HG03196 (cell line): Measurements from ENCODE around the gene KLHL11.
A peak's percentile ranks its signal among the peaks of the same experiment; 100 is the strongest.

ENCODE experiments used
- ATAC-seq: cut with Tn5 transposase; IDR thresholded peaks from one replicate; pipeline ENCODE4 v1.9.1; 2021; ENCODE audit not compliant: unreplicated experiment

KLHL11 gene, protein sequence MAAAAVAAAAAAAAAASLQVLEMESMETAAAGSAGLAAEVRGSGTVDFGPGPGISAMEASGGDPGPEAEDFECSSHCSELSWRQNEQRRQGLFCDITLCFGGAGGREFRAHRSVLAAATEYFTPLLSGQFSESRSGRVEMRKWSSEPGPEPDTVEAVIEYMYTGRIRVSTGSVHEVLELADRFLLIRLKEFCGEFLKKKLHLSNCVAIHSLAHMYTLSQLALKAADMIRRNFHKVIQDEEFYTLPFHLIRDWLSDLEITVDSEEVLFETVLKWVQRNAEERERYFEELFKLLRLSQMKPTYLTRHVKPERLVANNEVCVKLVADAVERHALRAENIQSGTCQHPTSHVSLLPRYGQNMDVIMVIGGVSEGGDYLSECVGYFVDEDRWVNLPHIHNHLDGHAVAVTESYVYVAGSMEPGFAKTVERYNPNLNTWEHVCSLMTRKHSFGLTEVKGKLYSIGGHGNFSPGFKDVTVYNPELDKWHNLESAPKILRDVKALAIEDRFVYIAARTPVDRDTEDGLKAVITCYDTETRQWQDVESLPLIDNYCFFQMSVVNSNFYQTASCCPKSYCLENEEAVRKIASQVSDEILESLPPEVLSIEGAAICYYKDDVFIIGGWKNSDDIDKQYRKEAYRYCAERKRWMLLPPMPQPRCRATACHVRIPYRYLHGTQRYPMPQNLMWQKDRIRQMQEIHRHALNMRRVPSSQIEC

GRCh38 chr17:41864836-41865595 is at the start of gene KLHL11:
Gene KLHL11, minus strand, starts transcription at chr17:41865423. Its CDS starts 53 bp downstream, at chr17:41865370.
- ATAC-seq = peak; percentile 84

GRCh38 chr17:41915020-41915419 is 49.8 kb upstream of the KLHL11 start:
- ATAC-seq = no peak

DNA sequence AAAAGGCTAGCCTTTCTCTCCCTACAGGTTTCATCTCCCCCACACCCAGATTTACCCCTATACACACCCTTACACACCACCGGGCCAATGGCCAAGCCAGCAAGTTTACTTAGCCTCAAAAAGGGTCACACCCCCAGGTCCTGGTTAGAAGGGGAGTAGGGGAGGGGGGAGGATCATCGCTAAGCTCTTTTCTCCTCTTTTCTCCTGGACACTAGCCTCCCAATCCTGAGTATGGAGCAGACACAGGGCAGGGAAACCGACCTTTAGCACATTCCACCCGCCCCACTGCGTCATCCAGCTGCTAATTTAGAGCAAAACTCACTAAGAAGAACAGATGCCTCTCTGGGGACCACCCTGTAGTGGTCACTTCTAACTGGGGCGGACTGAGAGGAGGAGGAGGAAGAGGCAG is 49.1 kb upstream of the KLHL11 start:
- no peak for ATAC-seq

GRCh38 chr17:41913798-41914197 is 48.6 kb upstream of the KLHL11 start:
- no peak for ATAC-seq

DNA sequence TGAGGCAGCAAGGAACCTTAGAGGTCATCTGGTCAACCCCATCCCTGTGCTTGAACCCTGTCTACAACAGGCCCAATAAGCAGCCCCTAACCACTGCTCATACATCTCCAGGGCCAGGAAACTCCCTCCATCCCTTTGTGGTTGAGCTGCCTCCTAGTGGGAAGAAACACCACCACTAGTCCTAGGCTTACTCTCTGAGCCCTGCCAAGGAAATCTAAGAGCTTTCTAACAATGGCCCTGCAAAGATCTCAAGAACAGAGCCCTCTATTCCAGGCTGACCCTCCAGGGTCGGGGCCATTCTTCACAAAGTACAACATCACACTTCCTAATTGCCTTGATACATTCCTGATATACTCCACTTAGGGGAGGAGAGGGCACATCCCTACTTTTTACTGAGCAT is 47.7 kb upstream of the KLHL11 start:
- no peak for ATAC-seq

DNA sequence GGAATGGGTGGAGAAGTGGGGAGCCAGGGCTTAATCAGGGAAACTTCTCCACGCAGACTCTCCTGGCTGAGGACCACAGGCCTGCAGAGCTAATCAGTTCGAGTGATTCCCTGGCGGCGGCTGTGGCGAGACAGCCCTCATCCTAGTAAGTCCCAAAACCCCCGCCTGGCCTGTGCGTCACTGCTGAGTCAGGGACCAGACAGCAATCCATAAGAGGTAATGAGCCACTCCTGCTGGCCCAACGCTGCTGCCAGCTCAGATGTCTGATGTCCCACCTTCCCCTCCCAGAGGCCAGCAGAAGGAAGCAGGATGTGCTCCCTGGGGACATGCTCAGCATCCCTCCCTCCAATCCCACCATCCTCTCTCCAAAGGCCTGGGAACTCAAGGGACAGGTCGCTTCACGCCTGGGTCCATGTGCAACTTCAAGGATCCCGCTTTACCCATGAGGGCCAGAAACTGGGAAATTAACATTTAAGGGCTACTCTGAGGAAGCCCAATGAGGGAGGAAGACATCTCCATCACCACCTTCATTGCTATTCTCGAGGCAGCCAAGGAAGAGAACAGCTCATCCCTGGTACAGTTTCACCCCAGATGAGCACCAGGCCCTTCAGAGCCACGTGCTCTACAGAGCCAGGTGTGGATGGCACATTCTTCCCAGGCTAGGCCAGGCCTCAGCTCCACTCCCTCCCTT is 45.6 kb upstream of the KLHL11 start:
- no peak for ATAC-seq

DNA sequence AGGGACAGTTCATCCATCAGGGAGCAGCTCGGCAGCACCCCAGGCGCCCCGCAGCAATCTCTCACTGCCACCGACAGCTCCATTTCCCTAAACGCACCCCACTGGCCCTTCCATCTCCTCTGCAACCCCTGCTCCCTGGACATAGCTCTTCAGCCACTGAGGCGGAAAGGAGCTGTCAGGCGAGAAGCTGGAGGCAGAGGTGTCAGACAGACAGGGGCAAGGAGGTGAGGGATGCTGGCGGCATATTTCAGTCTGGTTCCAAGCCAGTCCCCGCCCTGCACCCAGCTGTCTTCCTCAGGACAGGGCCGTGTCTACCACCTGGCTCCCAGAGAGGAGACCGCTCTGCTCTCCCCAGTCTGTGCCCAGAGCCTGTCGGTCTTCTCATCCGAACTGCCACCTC is 43.9 kb upstream of the KLHL11 start:
- ATAC-seq = no peak

GRCh38 chr17:41907633-41908539 is 42.7 kb upstream of the KLHL11 start:
- ATAC-seq = no peak

DNA sequence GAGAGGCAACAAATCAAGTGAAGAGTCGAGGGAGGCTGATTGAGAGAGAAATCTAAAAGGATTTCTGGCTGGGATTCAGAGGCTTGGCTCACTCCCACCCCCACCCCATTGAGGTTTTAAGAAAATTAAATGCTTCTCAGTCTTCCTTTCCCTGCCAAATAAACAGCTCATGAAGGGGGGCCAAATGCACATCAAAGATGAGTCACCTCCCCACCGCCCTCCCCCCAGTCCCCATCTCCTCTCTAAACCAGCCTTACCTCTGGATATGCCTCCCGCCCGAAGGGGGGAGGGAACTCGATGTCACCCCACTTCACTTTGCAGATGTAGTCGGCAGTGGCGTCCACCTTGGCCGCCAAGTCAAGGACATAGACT is 41.9 kb upstream of the KLHL11 start:
- no peak for ATAC-seq

GRCh38 chr17:41906465-41907184 is 41.4 kb upstream of the KLHL11 start:
- ATAC-seq = no peak

DNA sequence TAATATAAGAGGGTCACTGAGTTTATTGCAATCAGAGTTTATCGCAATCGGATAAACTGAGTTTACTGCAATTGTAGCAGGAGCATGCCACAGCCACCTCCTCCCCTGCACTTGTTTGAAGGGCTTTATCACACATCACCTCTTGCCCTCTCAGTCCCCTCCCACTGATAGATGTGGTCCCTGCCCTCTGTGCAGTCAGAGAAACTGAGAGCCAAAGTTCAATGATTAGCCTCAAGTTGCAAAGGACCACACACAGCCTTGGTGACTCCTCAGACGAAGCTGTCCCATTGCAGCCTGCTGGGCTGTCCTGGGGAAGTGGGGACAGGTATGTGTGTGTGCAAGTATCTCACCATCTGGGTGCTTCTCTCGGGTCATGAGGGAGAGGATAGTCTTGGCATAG is 39.9 kb upstream of the KLHL11 start:
- no peak for ATAC-seq

DNA sequence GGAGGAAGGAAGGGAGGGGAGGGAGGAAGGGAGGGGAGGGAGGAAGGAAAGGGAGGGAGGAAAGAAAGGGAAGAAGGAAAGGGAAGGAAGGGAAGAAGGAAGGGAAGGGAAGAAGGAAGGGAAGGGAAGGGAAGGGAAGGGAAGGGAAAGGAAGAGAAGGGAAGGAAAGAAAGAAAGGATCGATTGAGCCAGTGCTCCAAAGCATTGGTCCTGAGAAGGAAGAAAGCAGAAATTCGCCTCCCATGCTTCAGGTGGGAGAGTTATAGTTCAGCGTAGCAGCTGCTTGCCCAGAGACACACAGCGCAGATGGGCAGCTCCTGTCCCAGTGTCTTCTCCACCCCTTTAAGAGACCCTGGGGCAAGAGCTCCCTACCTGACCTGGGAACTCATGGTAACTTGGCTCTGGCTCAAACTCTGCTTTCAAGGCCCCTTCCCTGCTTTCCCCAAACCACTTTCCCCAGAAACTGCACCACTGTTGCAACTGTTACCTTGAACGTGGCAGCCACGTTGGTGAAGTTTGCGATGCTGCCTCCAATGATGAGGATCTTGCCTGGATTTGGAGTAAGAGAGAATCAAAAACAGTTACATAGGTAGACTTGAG is 39.1 kb upstream of the KLHL11 start:
- ATAC-seq = no peak

DNA sequence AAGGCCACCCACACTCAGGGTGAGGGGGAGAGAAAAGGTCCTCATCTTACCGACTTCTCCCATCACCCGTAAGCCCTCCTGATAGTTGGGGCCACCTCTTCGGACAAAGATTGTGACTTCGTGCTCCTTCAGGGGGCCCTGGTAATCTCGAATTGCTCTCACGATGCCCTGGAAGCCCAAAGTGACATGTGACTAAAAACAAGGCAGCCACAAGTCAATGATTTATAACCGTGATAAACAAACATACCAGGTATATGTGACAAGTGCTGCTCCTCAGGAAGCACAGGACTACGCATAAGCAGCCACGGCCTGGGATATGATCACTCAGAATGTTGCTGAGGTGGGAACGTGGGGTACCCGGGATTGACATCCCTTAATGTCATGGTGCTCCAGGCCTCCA is 36.4 kb upstream of the KLHL11 start:
- ATAC-seq = no peak

DNA sequence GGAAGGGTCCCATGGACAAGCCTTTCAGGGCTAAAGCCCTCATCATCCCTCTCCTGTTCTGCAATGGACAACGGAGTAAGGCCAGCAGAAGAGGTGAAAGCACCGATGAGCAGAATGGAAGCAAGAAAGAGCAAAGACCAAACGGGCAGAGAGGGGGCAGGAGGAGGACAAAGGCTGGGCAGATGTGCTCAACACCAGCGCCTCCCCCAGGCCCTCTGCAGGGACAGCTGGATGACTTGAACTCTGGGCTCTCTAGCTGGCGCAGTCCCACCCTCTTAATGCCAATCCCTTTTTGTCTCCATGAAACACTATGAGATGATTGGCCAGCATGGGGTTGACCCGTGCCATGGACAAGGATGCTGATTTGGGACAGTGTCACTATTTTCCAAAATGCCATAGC is 31.5 kb upstream of the KLHL11 start:
- no peak for ATAC-seq

GRCh38 chr17:41895617-41896016 is 30.4 kb upstream of the KLHL11 start:
- no peak for ATAC-seq

- no peak for ATAC-seq
These were observed 29.6 kb upstream of the KLHL11 start for GRCh38 chr17:41894791-41895331.

DNA sequence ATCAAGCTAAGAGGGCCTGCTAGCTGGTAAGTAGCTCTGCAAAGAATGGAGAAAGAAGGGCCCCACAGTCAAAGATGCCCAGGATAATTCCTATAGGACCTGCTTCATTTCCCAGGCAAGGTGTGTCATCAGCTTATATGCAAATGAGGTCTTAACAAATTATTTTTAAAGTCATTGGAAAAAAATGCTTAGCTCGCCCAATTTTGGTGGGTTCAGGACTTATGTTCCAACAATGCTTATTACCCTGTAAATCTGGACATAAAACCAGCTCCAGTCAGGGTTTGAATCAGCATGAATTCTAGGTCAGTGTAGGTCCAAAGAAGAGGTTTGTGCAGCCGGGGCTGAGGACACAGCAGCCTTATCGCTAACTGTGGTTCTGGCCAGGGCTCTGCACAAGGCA is 28.2 kb upstream of the KLHL11 start:
- no peak for ATAC-seq

DNA sequence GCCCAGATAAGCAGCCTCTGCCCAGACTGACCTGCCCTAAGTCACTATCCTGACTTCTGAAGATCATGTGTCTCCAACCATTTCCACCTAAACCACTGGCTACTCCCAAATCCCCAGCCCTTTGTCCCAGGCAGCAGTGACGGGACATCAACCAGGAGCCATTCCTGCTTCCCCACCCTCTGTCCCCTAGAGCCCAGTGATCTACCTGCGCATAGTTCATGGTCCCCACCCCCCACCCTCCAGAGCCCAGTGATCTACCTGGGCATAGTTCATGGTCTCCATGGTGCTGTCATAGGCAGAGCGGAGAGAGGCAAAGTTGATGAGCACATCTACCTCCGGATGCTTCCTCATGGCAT is 26.8 kb upstream of the KLHL11 start:
- no peak for ATAC-seq
